CD8-positive, alpha-beta memory T cell (primary cell): ENCODE data around the gene RC3H2. TPM values are rescaled to one million over a fixed set of nuclear protein-coding genes. Genes with fewer than 3 reads are reported as not detected.
A peak's percentile ranks its signal among the peaks of the same experiment; 100 is the strongest.

Source experiments
- CTCF ChIA-PET: fragments of 350-600 bp; sonication (Branson Sonifier 250); formaldehyde crosslinking; loops from one replicate; lab custom pipeline; 2021; ENCODE audit warnings: antibody characterized with exemption; lab: Charles Lee
- POLR2A ChIA-PET: fragments of 350-600 bp; sonication (Branson Sonifier 250); formaldehyde crosslinking; loops from one replicate; lab custom pipeline; 2021; ENCODE audit warnings: antibody characterized with exemption; lab: Charles Lee
- DNase-seq, 5 donors: peaks; one replicate each; pipeline versions ENCODE4 v3.0.0 to v3.0.0-alpha.2; 2020 to 2022; ENCODE audit warnings: mixed read lengths in 1 of 5
- H3K27ac ChIP-seq: one replicate; pipeline ENCODE4 v1.7.0; 2013; ENCODE audit warnings: low read depth, mild to moderate bottlenecking, low read length, moderate library complexity
- H3K27me3 ChIP-seq: 2 replicates; pipeline ENCODE4 v1.7.0; 2013; ENCODE audit warnings: low read length, mild to moderate bottlenecking; ENCODE audit not compliant: insufficient read depth, poor library complexity, severe bottlenecking
- H3K36me3 ChIP-seq: 2 replicates; pipeline ENCODE4 v1.7.0; 2013; ENCODE audit warnings: mild to moderate bottlenecking, low read length, moderate library complexity; ENCODE audit not compliant: insufficient read depth
- H3K4me1 ChIP-seq: 2 replicates; pipeline ENCODE4 v1.7.0; 2013; ENCODE audit warnings: mild to moderate bottlenecking, low read length, moderate library complexity; ENCODE audit not compliant: insufficient read depth
- H3K4me3 ChIP-seq: 2 replicates; pipeline ENCODE4 v1.7.0; 2013; ENCODE audit warnings: mild to moderate bottlenecking, low read length
- H3K9me3 ChIP-seq: 2 replicates; pipeline ENCODE4 v1.7.0; 2013; ENCODE audit warnings: mild to moderate bottlenecking, low read length
- H3K27ac Mint-ChIP-seq, 8 donors: one replicate each; pipeline ENCODE4 v1.8.0; 2020 to 2021; ENCODE audit warnings: mixed read lengths in 8 of 8, mild to moderate bottlenecking in 6 of 8, inconsistent platforms in 3 of 8, moderate library complexity in 3 of 8
- H3K27me3 Mint-ChIP-seq, 2 donors: one replicate each; pipeline ENCODE4 v1.8.0; 2020 to 2021; ENCODE audit warnings: mixed read lengths in 2 of 2, mild to moderate bottlenecking in 1 of 2, moderate library complexity in 1 of 2
- H3K36me3 Mint-ChIP-seq, 3 donors: one replicate each; pipeline ENCODE4 v1.8.0; 2020 to 2021; ENCODE audit warnings: mixed read lengths in 3 of 3, inconsistent platforms in 1 of 3, mild to moderate bottlenecking in 1 of 3
- H3K4me1 Mint-ChIP-seq, 3 donors: one replicate each; pipeline ENCODE4 v1.8.0; 2020 to 2021; ENCODE audit warnings: mixed read lengths in 3 of 3, inconsistent platforms in 1 of 3, mild to moderate bottlenecking in 1 of 3
- H3K4me3 Mint-ChIP-seq, 7 donors: one replicate each; pipeline ENCODE4 v1.8.0; 2020 to 2021; ENCODE audit warnings: mixed read lengths in 7 of 7, mild to moderate bottlenecking in 6 of 7, moderate library complexity in 4 of 7, inconsistent platforms in 2 of 7
- H3K9me3 Mint-ChIP-seq, 5 donors: one replicate each; pipeline ENCODE4 v1.8.0; 2020 to 2022; ENCODE audit warnings: mixed read lengths in 5 of 5, mild to moderate bottlenecking in 3 of 5, moderate library complexity in 2 of 5, inconsistent platforms in 1 of 5
- polyA plus RNA-seq: library from polyadenylated mRNA; unstranded; fragments of 300-500 nt; fragmentation: Illumina TruSeq; gene quantifications from one replicate; pipeline ENCODE4 v1.2.3, GENCODE V29; 2021
- total RNA-seq, 2 experiments: library from RNA; stranded (reverse); gene quantifications; one replicate each; pipeline ENCODE4 v1.2.3, GENCODE V29; 2021

RC3H2 gene
- total RNA-seq, result 10 to 100 TPM; 32.1 to 34.4 TPM
- polyA plus RNA-seq, result 34.0 TPM

- Mint-ChIP-seq H3K27ac (peak within 1 kb of the TSS; percentile 94 to 99 (median 97)), H3K4me1 (peaks cover 33 to 43% (median 43%) of the 10 kb centered on the region in 3 donors), H3K27me3 (no peaks in the 10 kb centered on the region), H3K9me3 (no peaks in the 10 kb centered on the region), H3K36me3 (peaks cover 0 to 28% (median 2%) of the 10 kb centered on the region in 3 donors), H3K4me3 (peak within 1 kb of the TSS; percentile 93 to 99 (median 95))
- DNase-seq, result peak; percentile 93 to 99 (median 98)
- peak within 1 kb of the TSS; percentile 91 for H3K27ac ChIP-seq
- peaks cover 10% of the 10 kb centered on the region for H3K36me3 ChIP-seq
- POLR2A ChIA-PET, result interaction anchor here (0.5 to 3.7 kb wide), 6 partner anchors 8 to 77 kb away, joined by 3 to 29 read pairs (median 14); partner anchors contain the start of genes PDCL, RABGAP1, ZBTB26 and ZBTB6
- CTCF ChIA-PET, result interaction anchor here (0.8 to 1.6 kb wide), 7 partner anchors 8 to 86 kb away, joined by 3 to 5 read pairs (median 3); partner anchors contain the start of genes PDCL, RABGAP1 and ZBTB6
- peaks cover 22% of the 10 kb centered on the region for H3K4me1 ChIP-seq
- no peaks in the 10 kb centered on the region for H3K27me3 ChIP-seq
- H3K4me3 ChIP-seq, result peak within 1 kb of the TSS; percentile 86
- H3K9me3 ChIP-seq, result no peaks in the 10 kb centered on the region
Measured at GRCh38 chr9:122904823-122905710, at the start of gene RC3H2. TSS of gene RC3H2 (minus strand) at chr9:122905359. CDS start at chr9:122897509, 7,850 bp downstream.

GRCh38 chr9:122954253-122954691 lies 49.1 kb upstream of the RC3H2 start:
- Mint-ChIP-seq H3K36me3 (peaks cover 7 to 15% (median 12%) of the 10 kb centered on the region in 3 donors), H3K27ac (no peak overlapping the region), H3K9me3 (no peaks in the 10 kb centered on the region), H3K27me3 (no peaks in the 10 kb centered on the region), H3K4me1 (peaks cover 18 to 50% (median 30%) of the 10 kb centered on the region in 3 donors), H3K4me3 (no peak overlapping the region)
- Histone ChIP-seq H3K4me1 (no peaks in the 10 kb centered on the region), H3K36me3 (no peaks in the 10 kb centered on the region), H3K27me3 (no peaks in the 10 kb centered on the region), H3K4me3 (no peak overlapping the region), H3K27ac (no peak overlapping the region), H3K9me3 (no peaks in the 10 kb centered on the region)
- CTCF ChIA-PET, result no interaction called here
- no peak for DNase-seq
- POLR2A ChIA-PET, result no interaction called here

GRCh38 chr9:122951056-122951455 lies 45.9 kb upstream of the RC3H2 start:
- Mint-ChIP-seq H3K27ac (no peak overlapping the region), H3K36me3 (peaks cover 0 to 10% (median 2%) of the 10 kb centered on the region in 3 donors), H3K4me3 (no peak overlapping the region), H3K27me3 (no peaks in the 10 kb centered on the region), H3K4me1 (peaks cover 33 to 70% (median 52%) of the 10 kb centered on the region in 3 donors), H3K9me3 (no peaks in the 10 kb centered on the region)
- Histone ChIP-seq H3K9me3 (no peaks in the 10 kb centered on the region), H3K27me3 (no peaks in the 10 kb centered on the region), H3K27ac (no peak overlapping the region), H3K4me3 (no peak overlapping the region), H3K36me3 (no peaks in the 10 kb centered on the region), H3K4me1 (peaks cover 9% of the 10 kb centered on the region)
- POLR2A ChIA-PET, result interaction anchor here (0.6 kb wide), 1 partner anchor 47 kb away, joined by 3 read pairs; no protein-coding TSS in a partner anchor
- no peak for DNase-seq
- CTCF ChIA-PET, result no interaction called here

GRCh38 chr9:122950263-122950662 lies 45.1 kb upstream of the RC3H2 start:
- Mint-ChIP-seq H3K4me3 (no peak overlapping the region), H3K9me3 (no peaks in the 10 kb centered on the region), H3K4me1 (peaks cover 36 to 74% (median 60%) of the 10 kb centered on the region in 3 donors), H3K27ac (no peak overlapping the region), H3K36me3 (peaks cover 0 to 13% (median 7%) of the 10 kb centered on the region in 3 donors), H3K27me3 (no peaks in the 10 kb centered on the region)
- H3K27ac ChIP-seq, result no peak overlapping the region
- H3K27me3 ChIP-seq, result no peaks in the 10 kb centered on the region
- no peak overlapping the region for H3K4me3 ChIP-seq
- CTCF ChIA-PET, result no interaction called here
- POLR2A ChIA-PET, result no interaction called here
- no peaks in the 10 kb centered on the region for H3K36me3 ChIP-seq
- H3K9me3 ChIP-seq, result no peaks in the 10 kb centered on the region
- H3K4me1 ChIP-seq, result peaks cover 9% of the 10 kb centered on the region
- DNase-seq, result no peak

GRCh38 chr9:122949696-122950095 lies 44.5 kb upstream of the RC3H2 start:
- H3K4me1 Mint-ChIP-seq, result peaks cover 32 to 74% (median 66%) of the 10 kb centered on the region in 3 donors
- Histone ChIP-seq H3K27ac (no peak overlapping the region), H3K36me3 (no peaks in the 10 kb centered on the region), H3K4me3 (no peak overlapping the region), H3K9me3 (no peaks in the 10 kb centered on the region), H3K4me1 (peaks cover 9% of the 10 kb centered on the region), H3K27me3 (no peaks in the 10 kb centered on the region)
- no peak overlapping the region for H3K27ac Mint-ChIP-seq
- H3K9me3 Mint-ChIP-seq, result no peaks in the 10 kb centered on the region
- DNase-seq, result no peak
- peaks cover 0 to 14% (median 12%) of the 10 kb centered on the region in 3 donors for H3K36me3 Mint-ChIP-seq
- no peak overlapping the region for H3K4me3 Mint-ChIP-seq
- no peaks in the 10 kb centered on the region for H3K27me3 Mint-ChIP-seq
- ChIA-PET CTCF (interaction anchor here (0.9 kb wide), 1 partner anchor 45 kb away, joined by 3 read pairs; no protein-coding TSS in a partner anchor), POLR2A (no interaction called here)

GRCh38 chr9:122948313-122948712 lies 43.2 kb upstream of the RC3H2 start:
- Histone ChIP-seq H3K4me3 (no peak overlapping the region), H3K27ac (no peak overlapping the region), H3K27me3 (no peaks in the 10 kb centered on the region), H3K4me1 (peaks cover 9% of the 10 kb centered on the region), H3K36me3 (no peaks in the 10 kb centered on the region), H3K9me3 (no peaks in the 10 kb centered on the region)
- H3K4me1 Mint-ChIP-seq, result peaks cover 32 to 66% (median 61%) of the 10 kb centered on the region in 3 donors
- no peak for DNase-seq
- peak overlapping the region in 1 of 7 donors; percentile 51 for H3K4me3 Mint-ChIP-seq
- H3K36me3 Mint-ChIP-seq, result peaks cover 0 to 14% (median 13%) of the 10 kb centered on the region in 3 donors
- POLR2A ChIA-PET, result no interaction called here
- CTCF ChIA-PET, result no interaction called here
- H3K27ac Mint-ChIP-seq, result peak overlapping the region in 4 of 8 donors; percentile 1 to 81 (median 46)
- no peaks in the 10 kb centered on the region for H3K27me3 Mint-ChIP-seq
- H3K9me3 Mint-ChIP-seq, result no peaks in the 10 kb centered on the region

- no peak for DNase-seq
- H3K4me3 Mint-ChIP-seq, result no peak overlapping the region
- H3K4me1 Mint-ChIP-seq, result peaks cover 40 to 69% (median 69%) of the 10 kb centered on the region in 3 donors
- H3K27ac Mint-ChIP-seq, result no peak overlapping the region
- H3K9me3 Mint-ChIP-seq, result no peaks in the 10 kb centered on the region
- Histone ChIP-seq H3K27me3 (no peaks in the 10 kb centered on the region), H3K9me3 (no peaks in the 10 kb centered on the region), H3K4me1 (peaks cover 18% of the 10 kb centered on the region), H3K36me3 (no peaks in the 10 kb centered on the region), H3K27ac (no peak overlapping the region), H3K4me3 (no peak overlapping the region)
- ChIA-PET POLR2A (no interaction called here), CTCF (no interaction called here)
- peaks cover 0 to 14% (median 11%) of the 10 kb centered on the region in 3 donors for H3K36me3 Mint-ChIP-seq
- no peaks in the 10 kb centered on the region for H3K27me3 Mint-ChIP-seq
Measured at GRCh38 chr9:122946461-122947005, 41.4 kb upstream of the RC3H2 start.
